Dendritic cell treated with granulocyte-macrophage colony-stimulating factor and Interleukin-4, amounts not matched to agents 40 ng/mL and 50 ng/mL, for 4 days (primary cell): ENCODE results near the gene MOK.

Experiments used
- H3K27ac Mint-ChIP-seq: one replicate; pipeline ENCODE4 v1.8.0; 2022; ENCODE audit warnings: mild to moderate bottlenecking, mixed read lengths
- H3K27me3 Mint-ChIP-seq: one replicate; pipeline ENCODE4 v1.8.0; 2022; ENCODE audit warnings: mild to moderate bottlenecking, mixed read lengths
- H3K36me3 Mint-ChIP-seq: one replicate; pipeline ENCODE4 v1.8.0; 2022; ENCODE audit warnings: low read depth, mixed read lengths
- H3K4me1 Mint-ChIP-seq: one replicate; pipeline ENCODE4 v1.8.0; 2022; ENCODE audit warnings: low read depth, mixed read lengths
- H3K4me3 Mint-ChIP-seq: one replicate; pipeline ENCODE4 v1.8.0; 2022; ENCODE audit warnings: mild to moderate bottlenecking, moderate library complexity, mixed read lengths
- H3K9me3 Mint-ChIP-seq: one replicate; pipeline ENCODE4 v1.8.0; 2022; ENCODE audit warnings: mixed read lengths
- intact Hi-C: fragments of 100-400 bp; cut with micrococcal nuclease; formaldehyde crosslinking; loops from one replicate; pipeline ENCODE4 v1.15.0; 2022

Gene MOK

DNA sequence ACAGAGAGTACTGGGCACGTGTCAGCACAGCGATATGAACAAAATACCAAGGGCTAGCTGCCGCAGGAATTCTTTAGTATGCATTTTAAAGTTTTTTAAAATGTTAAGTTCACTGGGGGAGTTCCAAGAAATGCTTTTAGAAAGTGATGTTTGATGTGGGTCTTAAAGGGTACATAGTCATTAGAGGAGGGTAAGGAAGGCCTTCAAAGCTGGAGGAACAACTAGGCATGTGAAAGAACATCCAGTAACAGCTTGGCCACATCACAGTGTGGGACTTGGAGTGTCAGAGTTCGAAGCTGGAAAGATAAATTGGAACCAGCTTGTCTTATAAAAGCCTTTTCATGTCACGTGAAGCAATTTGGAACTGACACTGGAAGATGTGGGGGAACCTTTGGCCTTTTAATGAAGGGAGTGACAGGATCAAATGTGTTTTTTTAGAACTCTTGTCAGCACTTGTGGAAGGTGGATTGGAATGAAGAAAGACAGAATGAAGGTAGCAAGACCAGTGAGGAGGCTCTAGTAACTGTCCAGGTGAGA, 107.6 kb downstream of the MOK start:
- no peaks in the 10 kb centered on the region for H3K27me3 Mint-ChIP-seq
- intact Hi-C loops, result no loop called here
- peaks cover 19% of the 10 kb centered on the region for H3K4me1 Mint-ChIP-seq
- H3K9me3 Mint-ChIP-seq, result no peaks in the 10 kb centered on the region
- H3K36me3 Mint-ChIP-seq, result peaks cover 69% of the 10 kb centered on the region
- no peak overlapping the region for H3K4me3 Mint-ChIP-seq
- no peak overlapping the region for H3K27ac Mint-ChIP-seq

- Mint-ChIP-seq H3K27ac (no peak overlapping the region), H3K36me3 (peaks cover 64% of the 10 kb centered on the region), H3K4me1 (peaks cover 15% of the 10 kb centered on the region), H3K9me3 (no peaks in the 10 kb centered on the region), H3K4me3 (no peak overlapping the region), H3K27me3 (no peaks in the 10 kb centered on the region)
- intact Hi-C loops, result no loop called here
Observed at GRCh38 chr14:102196902-102197230, 108.1 kb downstream of the MOK start.

GRCh38 chr14:102196039-102196901, 108.7 kb downstream of the MOK start:
- H3K9me3 Mint-ChIP-seq, result no peaks in the 10 kb centered on the region
- no peaks in the 10 kb centered on the region for H3K27me3 Mint-ChIP-seq
- H3K4me3 Mint-ChIP-seq, result no peak overlapping the region
- intact Hi-C loops, result no loop called here
- peaks cover 16% of the 10 kb centered on the region for H3K4me1 Mint-ChIP-seq
- peaks cover 58% of the 10 kb centered on the region for H3K36me3 Mint-ChIP-seq
- H3K27ac Mint-ChIP-seq, result no peak overlapping the region

- H3K27me3 Mint-ChIP-seq, result no peaks in the 10 kb centered on the region
- H3K27ac Mint-ChIP-seq, result no peak overlapping the region
- intact Hi-C loops, result no loop called here
- peaks cover 50% of the 10 kb centered on the region for H3K36me3 Mint-ChIP-seq
- H3K9me3 Mint-ChIP-seq, result no peaks in the 10 kb centered on the region
- H3K4me3 Mint-ChIP-seq, result no peak overlapping the region
- peaks cover 25% of the 10 kb centered on the region for H3K4me1 Mint-ChIP-seq
Observed at GRCh38 chr14:102195446-102195845, 109.5 kb downstream of the MOK start.

DNA sequence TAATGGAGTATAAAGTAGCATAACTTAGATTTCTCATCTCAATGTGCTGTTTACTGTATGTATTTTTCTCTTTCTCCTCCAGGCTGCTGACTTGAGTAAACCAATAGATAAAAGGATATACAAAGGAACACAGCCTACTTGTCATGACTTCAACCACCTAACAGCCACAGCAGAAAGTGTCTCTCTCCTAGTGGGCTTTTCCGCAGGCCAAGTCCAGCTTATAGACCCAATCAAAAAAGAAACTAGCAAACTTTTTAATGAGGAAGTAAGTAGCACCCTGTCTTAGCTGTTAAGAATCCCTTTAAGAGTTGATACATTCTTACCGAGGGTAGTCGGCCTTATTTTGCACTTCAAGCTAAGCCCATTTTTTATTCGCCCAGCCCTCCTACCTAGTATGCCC, 110.1 kb downstream of the MOK start:
- no peak overlapping the region for H3K4me3 Mint-ChIP-seq
- no peaks in the 10 kb centered on the region for H3K27me3 Mint-ChIP-seq
- H3K36me3 Mint-ChIP-seq, result peaks cover 44% of the 10 kb centered on the region
- H3K9me3 Mint-ChIP-seq, result no peaks in the 10 kb centered on the region
- no peak overlapping the region for H3K27ac Mint-ChIP-seq
- H3K4me1 Mint-ChIP-seq, result peaks cover 30% of the 10 kb centered on the region
- intact Hi-C loops, result no loop called here

DNA sequence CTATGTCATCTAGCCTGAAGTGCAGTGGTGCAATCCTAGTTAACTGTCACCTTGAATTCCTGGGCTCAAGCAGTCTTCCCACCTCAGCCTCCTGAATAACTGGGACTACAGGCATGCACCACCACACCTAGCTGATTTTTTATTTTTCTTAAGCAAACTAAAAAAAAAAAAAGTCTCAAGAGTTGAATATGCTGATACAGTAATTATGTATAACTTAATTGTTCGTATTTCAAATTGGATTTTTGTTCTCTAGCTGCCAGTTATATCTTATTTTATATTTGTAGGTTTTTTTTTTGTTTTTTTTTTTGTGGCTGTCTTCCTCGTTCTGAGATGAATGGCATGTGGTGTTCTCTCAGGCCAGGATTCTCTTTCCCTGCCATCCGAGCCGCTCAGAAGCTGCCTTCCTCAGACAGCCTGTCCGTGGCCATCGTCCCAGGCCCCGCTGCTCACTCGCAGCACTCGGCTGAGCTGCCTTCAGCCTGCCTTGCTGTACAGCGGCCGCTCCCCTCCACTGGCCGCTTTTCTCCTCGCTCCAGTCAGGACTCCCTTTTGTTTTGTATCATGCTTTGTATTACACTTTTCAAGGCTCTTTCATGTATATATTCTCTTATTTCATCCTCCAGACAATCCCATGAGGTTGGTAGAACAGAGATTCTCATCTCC, 112.0 kb downstream of the MOK start:
- no peak overlapping the region for H3K27ac Mint-ChIP-seq
- H3K36me3 Mint-ChIP-seq, result peaks cover 25% of the 10 kb centered on the region
- H3K4me1 Mint-ChIP-seq, result peaks cover 33% of the 10 kb centered on the region
- intact Hi-C loops, result no loop called here
- no peaks in the 10 kb centered on the region for H3K9me3 Mint-ChIP-seq
- H3K4me3 Mint-ChIP-seq, result no peak overlapping the region
- no peaks in the 10 kb centered on the region for H3K27me3 Mint-ChIP-seq

DNA sequence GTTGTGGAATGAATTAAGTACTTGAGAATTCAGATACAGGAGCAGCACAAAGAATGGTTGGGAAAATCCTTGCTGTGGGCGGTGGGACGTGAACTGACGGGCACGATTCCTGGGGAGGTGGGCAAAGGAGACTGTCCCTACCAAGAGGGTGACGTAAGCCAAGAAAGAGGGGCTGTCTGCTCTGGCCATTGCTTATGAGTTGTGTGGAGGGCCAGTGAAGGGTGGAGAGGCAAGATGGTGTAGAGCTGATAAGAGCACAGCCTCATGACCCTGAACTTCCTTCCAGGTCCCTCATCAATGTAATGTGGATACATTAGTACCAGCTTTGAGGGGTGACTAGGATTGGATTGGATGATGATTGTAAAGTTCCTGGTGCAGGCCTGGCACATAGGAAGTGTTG, 115.1 kb downstream of the MOK start:
- Mint-ChIP-seq H3K4me1 (peaks cover 46% of the 10 kb centered on the region), H3K9me3 (no peaks in the 10 kb centered on the region), H3K27me3 (no peaks in the 10 kb centered on the region), H3K27ac (peak overlapping the region; percentile 57), H3K4me3 (no peak overlapping the region), H3K36me3 (no peaks in the 10 kb centered on the region)
- intact Hi-C loops, result no loop called here

DNA sequence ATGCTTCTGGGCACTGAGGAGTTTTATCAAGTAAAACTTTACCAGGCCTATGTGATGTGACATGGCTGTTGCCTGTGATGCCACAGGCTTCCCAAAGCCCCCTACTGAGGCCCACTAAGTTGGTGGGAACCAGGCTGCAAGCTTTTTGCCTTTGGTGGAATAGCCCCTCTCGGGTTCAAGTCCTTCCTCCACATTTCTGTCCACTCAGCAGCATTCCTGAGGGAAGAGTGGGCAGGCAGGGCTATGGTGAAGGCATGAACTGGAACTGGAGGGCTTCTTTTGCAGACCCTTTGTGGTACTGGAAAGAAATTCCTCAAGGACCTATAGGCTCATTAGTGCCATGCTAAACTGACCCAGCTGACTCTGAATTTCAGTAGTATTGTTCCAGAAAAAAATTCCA, 116.8 kb downstream of the MOK start:
- H3K27ac Mint-ChIP-seq, result no peak overlapping the region
- H3K9me3 Mint-ChIP-seq, result no peaks in the 10 kb centered on the region
- intact Hi-C loops, result no loop called here
- no peak overlapping the region for H3K4me3 Mint-ChIP-seq
- peaks cover 50% of the 10 kb centered on the region for H3K4me1 Mint-ChIP-seq
- H3K27me3 Mint-ChIP-seq, result no peaks in the 10 kb centered on the region
- H3K36me3 Mint-ChIP-seq, result no peaks in the 10 kb centered on the region

DNA sequence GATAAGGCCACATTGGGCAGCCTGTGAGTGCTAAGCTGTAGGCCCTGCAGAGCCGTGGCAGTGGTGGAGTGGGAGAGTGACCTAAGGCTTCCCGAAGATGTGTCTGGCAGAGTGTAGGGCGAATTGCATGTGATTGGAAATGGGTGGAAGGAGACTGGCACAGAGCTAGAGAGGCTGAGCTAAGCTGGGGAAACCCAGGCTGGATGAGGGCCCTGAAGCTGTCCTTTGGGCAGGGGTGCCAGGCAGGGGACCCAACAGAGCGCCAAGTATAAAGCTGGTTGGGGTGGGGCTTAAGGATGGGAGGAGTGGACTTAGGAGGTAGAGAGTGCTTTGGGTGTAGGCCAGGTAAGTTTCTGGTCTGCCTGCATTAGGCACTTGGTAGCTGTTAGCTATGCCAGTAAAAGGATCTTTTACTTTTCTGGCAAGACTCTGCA, 117.4 kb downstream of the MOK start:
- intact Hi-C loops, result no loop called here
- H3K9me3 Mint-ChIP-seq, result no peaks in the 10 kb centered on the region
- no peaks in the 10 kb centered on the region for H3K27me3 Mint-ChIP-seq
- no peak overlapping the region for H3K4me3 Mint-ChIP-seq
- peaks cover 47% of the 10 kb centered on the region for H3K4me1 Mint-ChIP-seq
- H3K27ac Mint-ChIP-seq, result no peak overlapping the region
- H3K36me3 Mint-ChIP-seq, result no peaks in the 10 kb centered on the region

GRCh38 chr14:102187044-102187443, 117.9 kb downstream of the MOK start:
- Mint-ChIP-seq H3K27me3 (no peaks in the 10 kb centered on the region), H3K27ac (no peak overlapping the region), H3K4me3 (no peak overlapping the region), H3K9me3 (no peaks in the 10 kb centered on the region), H3K36me3 (no peaks in the 10 kb centered on the region), H3K4me1 (peaks cover 47% of the 10 kb centered on the region)
- intact Hi-C loops, result no loop called here

GRCh38 chr14:102185360-102185759, 119.6 kb downstream of the MOK start:
- Mint-ChIP-seq H3K4me3 (no peak overlapping the region), H3K4me1 (peaks cover 35% of the 10 kb centered on the region), H3K27me3 (no peaks in the 10 kb centered on the region), H3K36me3 (no peaks in the 10 kb centered on the region), H3K27ac (no peak overlapping the region), H3K9me3 (no peaks in the 10 kb centered on the region)
- intact Hi-C loops, result no loop called here

GRCh38 chr14:102184316-102185035, 120.5 kb downstream of the MOK start:
- Mint-ChIP-seq H3K4me3 (no peak overlapping the region), H3K4me1 (peaks cover 27% of the 10 kb centered on the region), H3K27me3 (no peaks in the 10 kb centered on the region), H3K9me3 (no peaks in the 10 kb centered on the region), H3K36me3 (no peaks in the 10 kb centered on the region), H3K27ac (no peak overlapping the region)
- intact Hi-C loops, result no loop called here

DNA sequence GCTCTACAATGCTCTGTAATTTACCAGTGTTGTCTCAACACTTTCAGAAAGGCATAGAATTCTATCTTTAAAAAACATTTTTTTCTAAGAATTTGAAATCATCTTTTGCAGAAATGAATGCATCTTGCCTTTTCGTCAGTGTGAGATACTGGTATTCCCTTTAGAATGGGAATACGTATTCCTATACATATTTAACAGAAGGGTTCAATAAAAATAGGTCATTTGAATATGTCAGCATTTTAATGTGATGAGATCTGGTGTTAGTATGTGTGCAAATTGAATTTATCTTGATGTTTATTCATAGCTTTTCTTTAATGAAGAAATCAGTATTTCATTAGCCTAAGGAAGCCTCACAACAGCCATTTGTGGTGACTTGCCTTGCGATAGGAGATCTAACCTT, 121.1 kb downstream of the MOK start:
- no peak overlapping the region for H3K27ac Mint-ChIP-seq
- H3K9me3 Mint-ChIP-seq, result no peaks in the 10 kb centered on the region
- no peaks in the 10 kb centered on the region for H3K27me3 Mint-ChIP-seq
- H3K36me3 Mint-ChIP-seq, result no peaks in the 10 kb centered on the region
- intact Hi-C loops, result no loop called here
- H3K4me3 Mint-ChIP-seq, result no peak overlapping the region
- H3K4me1 Mint-ChIP-seq, result peaks cover 27% of the 10 kb centered on the region
